Measurements from ENCODE around the gene SEL1L3. TPM values are rescaled to one million over a fixed set of nuclear protein-coding genes. Genes with fewer than 3 reads are reported as not detected.

Gene SEL1L3
- total and polyA plus RNA-seq, 2 donors from 2014 or later, result 8.2 to 60.3 TPM

GRCh38 chr4:25857403-25857802 lies 5.4 kb downstream of the SEL1L3 start:
- no peaks in the 10 kb centered on the region for H3K27me3 ChIP-seq (ENCODE audit: control insufficient read depth, insufficient read depth, low read length)
- no peak for TF ChIP-seq CTCF (IDR thresholded peaks at IDR 0.05; ENCODE audit: borderline replicate concordance, extremely low read depth, insufficient read depth)
- no peaks in the 10 kb centered on the region for H3K9me3 ChIP-seq (ENCODE audit: control insufficient read depth in 2 of 3, insufficient read depth in 1 of 3, low read length in 3 of 3)
- H3K27ac ChIP-seq (ENCODE audit: low read depth in 2 of 2, low read length in 2 of 2), result no peak overlapping the region
- no peak overlapping the region for H3K4me3 ChIP-seq (ENCODE audit: low read length in 3 of 3)
- no peaks in the 10 kb centered on the region for H3K4me1 ChIP-seq (ENCODE audit: control insufficient read depth in 2 of 3, insufficient read depth in 2 of 3, low read depth in 1 of 3, low read length in 3 of 3)
- intact Hi-C loops (cut with DNase I), result no loop called here
- no peak for FAIRE-seq
- DNase-seq, result no peak
- no peaks in the 10 kb centered on the region for H3K36me3 ChIP-seq (ENCODE audit: control insufficient read depth in 2 of 3, insufficient read depth in 3 of 3, low read length in 3 of 3)
- H3K9ac ChIP-seq (ENCODE audit: low read length in 3 of 3), result no peak overlapping the region

DNA sequence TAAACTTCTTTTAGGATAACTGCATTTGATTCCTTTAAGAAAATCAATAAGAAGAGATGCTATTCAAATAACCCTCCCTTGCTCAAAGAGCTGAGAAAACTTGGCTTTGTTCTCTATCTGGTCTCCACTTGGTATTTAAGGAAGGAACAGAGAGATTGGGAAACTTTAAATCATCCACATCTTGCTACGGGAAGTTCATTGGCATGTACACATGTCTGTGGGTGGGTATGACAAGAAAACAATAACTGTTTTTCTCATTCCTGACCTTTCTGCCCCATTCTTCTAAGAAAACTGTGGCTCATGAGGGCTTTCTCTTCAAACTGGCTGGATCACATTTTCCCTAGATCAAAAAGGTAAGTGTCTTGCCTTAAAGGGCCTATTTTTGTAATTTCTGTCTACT lies 6.0 kb downstream of the SEL1L3 start:
- H3K9me3 ChIP-seq (ENCODE audit: control insufficient read depth in 2 of 3, insufficient read depth in 1 of 3, low read length in 3 of 3), result no peaks in the 10 kb centered on the region
- no peak overlapping the region for H3K27ac ChIP-seq (ENCODE audit: low read depth in 2 of 2, low read length in 2 of 2)
- H3K4me1 ChIP-seq (ENCODE audit: control insufficient read depth in 2 of 3, insufficient read depth in 2 of 3, low read depth in 1 of 3, low read length in 3 of 3), result no peaks in the 10 kb centered on the region
- H3K36me3 ChIP-seq (ENCODE audit: control insufficient read depth in 2 of 3, insufficient read depth in 3 of 3, low read length in 3 of 3), result no peaks in the 10 kb centered on the region
- no peak overlapping the region for H3K4me3 ChIP-seq (ENCODE audit: low read length in 3 of 3)
- no peak overlapping the region for H3K9ac ChIP-seq (ENCODE audit: low read length in 3 of 3)
- FAIRE-seq (no peak), DNase-seq (no peak)
- no peaks in the 10 kb centered on the region for H3K27me3 ChIP-seq (ENCODE audit: control insufficient read depth, insufficient read depth, low read length)
- intact Hi-C loops (cut with DNase I), result no loop called here
- no peak for TF ChIP-seq CTCF (IDR thresholded peaks at IDR 0.05; ENCODE audit: borderline replicate concordance, extremely low read depth, insufficient read depth)

- TF ChIP-seq CTCF (IDR thresholded peaks at IDR 0.05; ENCODE audit: borderline replicate concordance, extremely low read depth, insufficient read depth), result no peak
- no peak overlapping the region for H3K27ac ChIP-seq (ENCODE audit: low read depth in 2 of 2, low read length in 2 of 2)
- intact Hi-C loops (cut with DNase I), result no loop called here
- DNase-seq (no peak), FAIRE-seq (no peak)
- no peaks in the 10 kb centered on the region for H3K4me1 ChIP-seq (ENCODE audit: control insufficient read depth in 2 of 3, insufficient read depth in 2 of 3, low read depth in 1 of 3, low read length in 3 of 3)
- no peak overlapping the region for H3K9ac ChIP-seq (ENCODE audit: low read length in 3 of 3)
- no peaks in the 10 kb centered on the region for H3K27me3 ChIP-seq (ENCODE audit: control insufficient read depth, insufficient read depth, low read length)
- H3K36me3 ChIP-seq (ENCODE audit: control insufficient read depth in 2 of 3, insufficient read depth in 3 of 3, low read length in 3 of 3), result no peaks in the 10 kb centered on the region
- H3K9me3 ChIP-seq (ENCODE audit: control insufficient read depth in 2 of 3, insufficient read depth in 1 of 3, low read length in 3 of 3), result no peaks in the 10 kb centered on the region
- H3K4me3 ChIP-seq (ENCODE audit: low read length in 3 of 3), result no peak overlapping the region
Measured at GRCh38 chr4:25852103-25852502, 10.7 kb downstream of the SEL1L3 start.

GRCh38 chr4:25847329-25847728 lies 15.5 kb downstream of the SEL1L3 start:
- FAIRE-seq (no peak), DNase-seq (no peak)
- H3K9ac ChIP-seq (ENCODE audit: low read length in 3 of 3), result no peak overlapping the region
- intact Hi-C loops (cut with DNase I), result no loop called here
- H3K27me3 ChIP-seq (ENCODE audit: control insufficient read depth, insufficient read depth, low read length), result no peaks in the 10 kb centered on the region
- no peak overlapping the region for H3K27ac ChIP-seq (ENCODE audit: low read depth in 2 of 2, low read length in 2 of 2)
- no peak for TF ChIP-seq CTCF (IDR thresholded peaks at IDR 0.05; ENCODE audit: borderline replicate concordance, extremely low read depth, insufficient read depth)
- no peak overlapping the region for H3K4me3 ChIP-seq (ENCODE audit: low read length in 3 of 3)
- H3K36me3 ChIP-seq (ENCODE audit: control insufficient read depth in 2 of 3, insufficient read depth in 3 of 3, low read length in 3 of 3), result no peaks in the 10 kb centered on the region
- peaks cover 0 to 6% (median 0%) of the 10 kb centered on the region in 3 donors for H3K4me1 ChIP-seq (ENCODE audit: control insufficient read depth in 2 of 3, insufficient read depth in 2 of 3, low read depth in 1 of 3, low read length in 3 of 3)
- no peaks in the 10 kb centered on the region for H3K9me3 ChIP-seq (ENCODE audit: control insufficient read depth in 2 of 3, insufficient read depth in 1 of 3, low read length in 3 of 3)

Measured in kidney (tissue), 14 donors.